GM19324 (cell line): ENCODE results near the gene GPRC5D.

Source experiments
- ATAC-seq: cut with Tn5 transposase; IDR thresholded peaks from one replicate; pipeline ENCODE4 v1.9.1; 2021; ENCODE audit warnings: mild to moderate bottlenecking, moderate library complexity; ENCODE audit not compliant: unreplicated experiment, low FRiP score

Gene GPRC5D

GRCh38 chr12:12982331-12982730 lies 30.4 kb upstream of the GPRC5D start:
- ATAC-seq: no peak

- ATAC-seq: no peak
Measured at GRCh38 chr12:12979731-12980259, 27.8 kb upstream of the GPRC5D start.

- no peak for ATAC-seq
Measured at GRCh38 chr12:12979126-12979525, 27.2 kb upstream of the GPRC5D start.

GRCh38 chr12:12977231-12977630 lies 25.3 kb upstream of the GPRC5D start:
- ATAC-seq: no peak

GRCh38 chr12:12976366-12976765 lies 24.4 kb upstream of the GPRC5D start:
- no peak for ATAC-seq

GRCh38 chr12:12975322-12976077 lies 23.5 kb upstream of the GPRC5D start:
- ATAC-seq: no peak

- ATAC-seq: no peak
Measured at GRCh38 chr12:12974211-12974610, 22.2 kb upstream of the GPRC5D start.

GRCh38 chr12:12973019-12973418 lies 21.0 kb upstream of the GPRC5D start:
- ATAC-seq: no peak

- ATAC-seq: no peak
Measured at GRCh38 chr12:12965836-12966235, 13.9 kb upstream of the GPRC5D start.

- ATAC-seq: no peak
Measured at GRCh38 chr12:12964255-12964654, 12.3 kb upstream of the GPRC5D start.

- no peak for ATAC-seq
Measured at GRCh38 chr12:12960639-12961209, 8.8 kb upstream of the GPRC5D start.

- no peak for ATAC-seq
Measured at GRCh38 chr12:12958886-12959285, 6.9 kb upstream of the GPRC5D start.

GRCh38 chr12:12954878-12955625 lies 3.1 kb upstream of the GPRC5D start:
- ATAC-seq: no peak

- no peak for ATAC-seq
Measured at GRCh38 chr12:12954356-12954755, 2.4 kb upstream of the GPRC5D start.

- no peak for ATAC-seq
Measured at GRCh38 chr12:12951504-12951903, 466 bp downstream of the GPRC5D start.

- no peak for ATAC-seq
Measured at GRCh38 chr12:12947902-12948301, 4.1 kb downstream of the GPRC5D start.

GRCh38 chr12:12946686-12947355 lies 5.1 kb downstream of the GPRC5D start:
- ATAC-seq: no peak

- no peak for ATAC-seq
Measured at GRCh38 chr12:12945591-12945990, 6.4 kb downstream of the GPRC5D start.

GRCh38 chr12:12943586-12944260 lies 8.2 kb downstream of the GPRC5D start:
- ATAC-seq: no peak
